Measurements from ENCODE around the gene CBX7. TPM values are rescaled to one million over a fixed set of nuclear protein-coding genes. Genes with fewer than 3 reads are reported as not detected.

Gene CBX7
- total and polyA plus RNA-seq, 2 donors (not counting 3 experiments of a cell fraction or from before 2014, with no cell fraction given): 3.4 to 7.1 TPM

GRCh38 chr22:39095971-39096370 is 56.5 kb downstream of the CBX7 start:
- no peak overlapping the region for H3K9ac ChIP-seq (replicated peaks; ENCODE audit: extremely low read depth, insufficient read depth, low read length)
- H3K27ac ChIP-seq (ENCODE audit: insufficient read depth, low read depth, low read length): no peak overlapping the region
- TF ChIP-seq FOS (IDR thresholded peaks at IDR 0.05; ENCODE audit: borderline replicate concordance, insufficient read depth, low read length) (no peak), JUN (IDR thresholded peaks at IDR 0.05; ENCODE audit: borderline replicate concordance, insufficient read depth, insufficient read length, low read depth) (no peak), GATA2 (IDR thresholded peaks at IDR 0.05; ENCODE audit: insufficient read depth, insufficient read length, low read depth, low read length) (no peak), POLR2A (IDR thresholded peaks at IDR 0.05; ENCODE audit: low read depth, low read length) (no peak), EZH2 (IDR thresholded peaks at IDR 0.05; ENCODE audit: borderline replicate concordance, low read depth, low read length, severe bottlenecking) (no peak), MYC (IDR thresholded peaks at IDR 0.05; ENCODE audit: low read depth, low read length) (no peak), POLR2AphosphoS5 (IDR thresholded peaks at IDR 0.05; ENCODE audit: insufficient read depth, low read depth, low read length) (no peak), MAX (IDR thresholded peaks at IDR 0.05; ENCODE audit: insufficient read depth, insufficient read length) (no peak), CTCF (IDR thresholded peaks at IDR 0.05; ENCODE audit: extremely low read depth in 1 of 2, insufficient read depth in 1 of 2, low read depth in 1 of 2, low read length in 2 of 2) (no peak)
- H3K4me3 ChIP-seq (replicated peaks in 1 of 3; ENCODE audit: insufficient read depth in 1 of 3, low read depth in 1 of 3, low read length in 3 of 3): no peak overlapping the region
- H2AFZ ChIP-seq (ENCODE audit: low read depth, low read length): no peak overlapping the region
- no peak for FAIRE-seq
- intact Hi-C loops (cut with micrococcal nuclease) (no loop called here), dilution Hi-C loops (cut with MboI; ENCODE audit: extremely low pct_ligation_motif_present, low sequenced_read_pairs) (no loop called here)
- CTCF ChIA-PET: no interaction called here
- H3K4me1 ChIP-seq (ENCODE audit: control insufficient read depth, extremely low read depth, insufficient read depth, low read length): no peaks in the 10 kb centered on the region
- no peaks in the 10 kb centered on the region for H3K36me3 ChIP-seq (ENCODE audit: control insufficient read depth in 2 of 2, extremely low read depth in 1 of 2, insufficient read depth in 2 of 2, low read length in 2 of 2)
- H3K79me2 ChIP-seq (ENCODE audit: control insufficient read depth, insufficient read depth, low read length): no peaks in the 10 kb centered on the region
- H3K9me1 ChIP-seq (replicated peaks; ENCODE audit: control insufficient read depth, extremely low read depth, insufficient read depth, low read length): no peaks in the 10 kb centered on the region
- DNase-seq (ENCODE audit: low read depth, low spot score): no peak
- no peaks in the 10 kb centered on the region for H4K20me1 ChIP-seq (replicated peaks; ENCODE audit: control insufficient read depth, extremely low read depth, insufficient read depth, low read length)
- H3K9me3 ChIP-seq (replicated peaks; ENCODE audit: control insufficient read depth, insufficient read depth, low read length): no peaks in the 10 kb centered on the region
- POLR2A ChIA-PET: no interaction called here
- no TSS peak for BruUV-seq (replicated peaks)
- peaks cover 0 to 4% of the 10 kb centered on the region in 2 experiments for H3K27me3 ChIP-seq (ENCODE audit: control insufficient read depth in 2 of 2, insufficient read depth in 2 of 2, low read length in 2 of 2)
- no peak overlapping the region for H3K4me2 ChIP-seq (ENCODE audit: insufficient read depth, low read length)

All from endothelial cell of umbilical vein (primary cell).